ENCODE results near the gene TM4SF18.

The TM4SF18 gene

GRCh38 chr3:149330609-149331331 is 2.7 kb downstream of the TM4SF18 start:
- no peak for DNase-seq (ENCODE audit: low spot score)

- DNase-seq (ENCODE audit: low spot score): no peak
Measured at GRCh38 chr3:149327156-149327555, 6.3 kb downstream of the TM4SF18 start.

- DNase-seq (ENCODE audit: low spot score): no peak
Measured at GRCh38 chr3:149325581-149325980, 7.9 kb downstream of the TM4SF18 start.

- DNase-seq (ENCODE audit: low spot score): no peak
Measured at GRCh38 chr3:149324332-149324731, 9.1 kb downstream of the TM4SF18 start.

- no peak for DNase-seq (ENCODE audit: low spot score)
Measured at GRCh38 chr3:149321640-149322039, 11.8 kb downstream of the TM4SF18 start.

GRCh38 chr3:149321136-149321535 is 12.3 kb downstream of the TM4SF18 start:
- no peak for DNase-seq (ENCODE audit: low spot score)

GRCh38 chr3:149319750-149320149 is 13.7 kb downstream of the TM4SF18 start:
- no peak for DNase-seq (ENCODE audit: low spot score)

GRCh38 chr3:149317072-149317471 is 16.4 kb downstream of the TM4SF18 start:
- DNase-seq (ENCODE audit: low spot score): no peak

GRCh38 chr3:149316437-149316836 is 17.0 kb downstream of the TM4SF18 start:
- no peak for DNase-seq (ENCODE audit: low spot score)

- no peak for DNase-seq (ENCODE audit: low spot score)
Measured at GRCh38 chr3:149315694-149316093, 17.7 kb downstream of the TM4SF18 start.

- no peak for DNase-seq (ENCODE audit: low spot score)
Measured at GRCh38 chr3:149314807-149315578, 18.4 kb downstream of the TM4SF18 start.

GRCh38 chr3:149313542-149313941 is 19.9 kb downstream of the TM4SF18 start:
- DNase-seq (ENCODE audit: low spot score): no peak

- no peak for DNase-seq (ENCODE audit: low spot score)
Measured at GRCh38 chr3:149310796-149311534, 22.5 kb downstream of the TM4SF18 start.

- no peak for DNase-seq (ENCODE audit: low spot score)
Measured at GRCh38 chr3:149307435-149307783, 26.0 kb downstream of the TM4SF18 start.

- no peak for DNase-seq (ENCODE audit: low spot score)
Measured at GRCh38 chr3:149306751-149307434, 26.5 kb downstream of the TM4SF18 start.

- DNase-seq (ENCODE audit: low spot score): no peak
Measured at GRCh38 chr3:149305376-149305775, 28.1 kb downstream of the TM4SF18 start.

- no peak for DNase-seq (ENCODE audit: low spot score)
Measured at GRCh38 chr3:149299938-149300801, 33.3 kb downstream of the TM4SF18 start.

GRCh38 chr3:149296972-149297371 is 36.5 kb downstream of the TM4SF18 start:
- DNase-seq (ENCODE audit: low spot score): no peak

- no peak for DNase-seq (ENCODE audit: low spot score)
Measured at GRCh38 chr3:149292666-149293065, 40.8 kb downstream of the TM4SF18 start.

- DNase-seq (ENCODE audit: low spot score): peak; percentile 17
Measured at GRCh38 chr3:149291178-149291577, 42.3 kb downstream of the TM4SF18 start.

- DNase-seq (ENCODE audit: low spot score): no peak
Measured at GRCh38 chr3:149288655-149289054, 44.8 kb downstream of the TM4SF18 start.
